Breast epithelium (tissue), 4 donors: ENCODE data around the gene KLF18. TPM values are rescaled to one million over a fixed set of nuclear protein-coding genes. Genes with fewer than 3 reads are reported as not detected.

Source experiments
- DNase-seq, 2 donors: peaks; one replicate each; pipeline ENCODE4 v3.0.0-alpha.2; 2019; ENCODE audit warnings: low spot score in 2 of 2
- H3K27ac ChIP-seq, 2 donors: fragments of 200-600 bp; sonication (generic) in 1 of 2; one replicate each; pipeline ENCODE4 v1.5.1; 2016 to 2019; ENCODE audit warnings: mild to moderate bottlenecking in 1 of 2
- H3K27me3 ChIP-seq, 2 donors: fragments of 200-600 bp; sonication (generic) in 1 of 2; one replicate each; pipeline versions ENCODE4 v1.5.1 to v1.6.0; 2017 to 2019; ENCODE audit warnings: control low read depth in 1 of 2, mild to moderate bottlenecking in 1 of 2
- H3K36me3 ChIP-seq: fragments of 200-600 bp; one replicate; pipeline ENCODE4 v1.5.1; 2019
- H3K4me1 ChIP-seq, 2 donors: fragments of 200-600 bp; sonication (generic); one replicate each; pipeline ENCODE4 v1.5.1; 2016 to 2019; ENCODE audit warnings: control low read depth in 1 of 2
- H3K4me3 ChIP-seq, 3 donors: fragments of 200-600 bp; sonication (generic); 1 replicate in 2 of 3; 2 replicates in 1 of 3; pipeline ENCODE4 v1.5.1; 2016 to 2019; ENCODE audit warnings: mild to moderate bottlenecking in 3 of 3, moderate library complexity in 2 of 3
- H3K9me3 ChIP-seq, 2 donors: fragments of 200-600 bp; sonication (generic) in 1 of 2; one replicate each; pipeline ENCODE4 v1.5.1; 2016 to 2019; ENCODE audit warnings: control low read depth in 1 of 2
- POLR2A ChIP-seq: fragments of 450-650 bp; IDR thresholded peaks from one replicate; pipeline ENCODE4 v1.6.1; 2016; ENCODE audit warnings: antibody characterized with exemption, mild to moderate bottlenecking, moderate library complexity
- POLR2AphosphoS5 ChIP-seq, 3 donors: sonication (generic); formaldehyde crosslinking; IDR thresholded peaks; one replicate each; pipeline ENCODE4 v1.6.1; 2017; ENCODE audit warnings: antibody characterized with exemption in 3 of 3
- intact Hi-C: fragments of 100-400 bp; cut with DNase I; formaldehyde crosslinking; loops from one replicate; pipeline ENCODE4 v1.15.1; 2023; ENCODE audit warnings: low total_unique reads
- total RNA-seq, 3 donors: library from RNA; depleted of rRNA; stranded (reverse); fragments of >200 nt; gene quantifications; one replicate each; pipeline ENCODE4 v1.1.0, GENCODE V29; 2016
- TF ChIP-seq, protein P1 (sequence below), 3 donors: fragments of 450-650 bp; IDR thresholded peaks; one replicate each; pipeline ENCODE4 v1.5.1; 2016 to 2017; ENCODE audit warnings: antibody characterized with exemption in 3 of 3, mild to moderate bottlenecking in 3 of 3, moderate library complexity in 3 of 3

Gene KLF18
- total RNA-seq, 3 donors from 2014 or later = not detected

DNA sequence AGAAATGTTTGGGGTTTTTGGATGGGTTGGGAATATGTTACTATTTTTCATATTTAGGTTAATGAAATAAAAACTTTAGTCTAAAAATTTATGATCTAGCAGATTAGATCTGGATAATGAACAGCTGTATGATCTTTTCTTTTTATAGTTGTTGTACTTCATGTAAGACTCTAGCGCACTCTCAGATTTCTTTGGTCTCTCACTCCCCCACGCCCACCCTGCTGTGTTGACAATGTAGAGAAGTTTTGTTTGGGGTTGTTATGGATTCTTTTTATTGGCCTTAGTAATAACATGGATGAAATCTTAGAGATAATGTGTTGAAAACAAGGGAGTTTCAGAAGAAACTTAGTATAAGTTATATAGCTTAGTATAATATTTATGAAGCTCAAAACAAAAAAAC, 5.5 kb downstream of the KLF18 start:
- H3K36me3 ChIP-seq = no peaks in the 10 kb centered on the region
- intact Hi-C loops = loop anchor here (2.0 kb wide), 1 partner anchor 31 kb away; no protein-coding TSS in a partner anchor
- no peaks in the 10 kb centered on the region for H3K9me3 ChIP-seq

GRCh38 chr1:44134071-44134920, 7.1 kb downstream of the KLF18 start:
- Histone ChIP-seq H3K4me3 (no peak overlapping the region), H3K27ac (no peak overlapping the region), H3K9me3 (no peaks in the 10 kb centered on the region), H3K36me3 (no peaks in the 10 kb centered on the region), H3K27me3 (no peaks in the 10 kb centered on the region), H3K4me1 (no peaks in the 10 kb centered on the region)
- intact Hi-C loops = no loop called here
- TF ChIP-seq, protein P1, sequence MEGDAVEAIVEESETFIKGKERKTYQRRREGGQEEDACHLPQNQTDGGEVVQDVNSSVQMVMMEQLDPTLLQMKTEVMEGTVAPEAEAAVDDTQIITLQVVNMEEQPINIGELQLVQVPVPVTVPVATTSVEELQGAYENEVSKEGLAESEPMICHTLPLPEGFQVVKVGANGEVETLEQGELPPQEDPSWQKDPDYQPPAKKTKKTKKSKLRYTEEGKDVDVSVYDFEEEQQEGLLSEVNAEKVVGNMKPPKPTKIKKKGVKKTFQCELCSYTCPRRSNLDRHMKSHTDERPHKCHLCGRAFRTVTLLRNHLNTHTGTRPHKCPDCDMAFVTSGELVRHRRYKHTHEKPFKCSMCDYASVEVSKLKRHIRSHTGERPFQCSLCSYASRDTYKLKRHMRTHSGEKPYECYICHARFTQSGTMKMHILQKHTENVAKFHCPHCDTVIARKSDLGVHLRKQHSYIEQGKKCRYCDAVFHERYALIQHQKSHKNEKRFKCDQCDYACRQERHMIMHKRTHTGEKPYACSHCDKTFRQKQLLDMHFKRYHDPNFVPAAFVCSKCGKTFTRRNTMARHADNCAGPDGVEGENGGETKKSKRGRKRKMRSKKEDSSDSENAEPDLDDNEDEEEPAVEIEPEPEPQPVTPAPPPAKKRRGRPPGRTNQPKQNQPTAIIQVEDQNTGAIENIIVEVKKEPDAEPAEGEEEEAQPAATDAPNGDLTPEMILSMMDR (IDR thresholded peaks at IDR 0.05) = no peak
- TF ChIP-seq POLR2A (no peak), POLR2AphosphoS5 (IDR thresholded peaks at IDR 0.05) (no peak)
- DNase-seq = no peak

More for the DNA sequence above, 5.5 kb downstream of the KLF18 start:
- no peak overlapping the region for H3K4me3 ChIP-seq
- no peak for DNase-seq
- H3K27me3 ChIP-seq = no peaks in the 10 kb centered on the region
- H3K4me1 ChIP-seq = no peaks in the 10 kb centered on the region
- no peak overlapping the region for H3K27ac ChIP-seq
- no peak for TF ChIP-seq POLR2A
- TF ChIP-seq, protein P1 (IDR thresholded peaks at IDR 0.05) = no peak

GRCh38 chr1:44131411-44131810, 10.0 kb downstream of the KLF18 start:
- Histone ChIP-seq H3K9me3 (no peaks in the 10 kb centered on the region), H3K4me1 (no peaks in the 10 kb centered on the region), H3K4me3 (no peak overlapping the region), H3K36me3 (no peaks in the 10 kb centered on the region), H3K27ac (no peak overlapping the region), H3K27me3 (no peaks in the 10 kb centered on the region)
- intact Hi-C loops = no loop called here
- DNase-seq = no peak
- TF ChIP-seq, protein P1 (IDR thresholded peaks at IDR 0.05) = no peak
- TF ChIP-seq POLR2A = no peak
- no peak for TF ChIP-seq POLR2AphosphoS5 (IDR thresholded peaks at IDR 0.05)

DNA sequence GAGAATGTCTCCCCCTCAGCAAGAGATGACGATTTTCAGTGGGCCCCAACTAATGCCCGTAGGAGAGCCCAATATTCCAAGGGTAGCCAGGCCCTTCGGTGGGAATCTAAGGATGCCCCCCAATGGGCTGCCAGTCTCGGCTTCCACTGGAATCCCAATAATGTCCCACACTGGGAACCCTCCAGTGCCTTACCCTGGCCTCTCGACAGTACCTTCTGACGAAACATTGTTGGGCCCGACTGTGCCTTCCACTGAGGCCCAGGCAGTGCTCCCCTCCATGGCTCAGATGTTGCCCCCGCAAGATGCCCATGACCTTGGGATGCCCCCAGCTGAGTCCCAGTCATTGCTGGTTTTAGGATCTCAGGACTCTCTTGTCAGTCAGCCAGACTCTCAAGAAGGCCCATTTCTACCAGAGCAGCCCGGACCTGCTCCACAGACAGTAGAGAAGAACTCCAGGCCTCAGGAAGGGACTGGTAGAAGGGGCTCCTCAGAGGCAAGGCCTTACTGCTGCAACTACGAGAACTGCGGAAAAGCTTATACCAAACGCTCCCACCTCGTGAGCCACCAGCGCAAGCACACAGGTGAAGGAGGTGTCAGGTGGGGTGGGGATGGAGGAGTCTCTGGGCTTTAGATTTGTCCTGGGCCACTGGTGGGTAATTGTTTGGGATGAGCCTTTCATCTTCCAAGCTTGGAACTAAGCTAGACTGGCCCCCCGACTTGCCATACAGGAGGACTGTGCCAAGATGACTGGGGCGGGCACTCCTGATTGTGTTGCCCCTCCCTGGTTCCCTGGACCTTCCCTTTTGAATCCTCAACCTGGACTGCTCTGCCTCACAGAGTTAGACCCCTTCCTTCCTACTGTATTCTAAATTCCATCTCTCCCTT, 11.6 kb downstream of the KLF18 start:
- Histone ChIP-seq H3K27ac (no peak overlapping the region), H3K27me3 (no peaks in the 10 kb centered on the region), H3K36me3 (no peaks in the 10 kb centered on the region), H3K4me3 (no peak overlapping the region), H3K9me3 (no peaks in the 10 kb centered on the region), H3K4me1 (no peaks in the 10 kb centered on the region)
- TF ChIP-seq, protein P1 (IDR thresholded peaks at IDR 0.05) = no peak
- TF ChIP-seq POLR2AphosphoS5 (IDR thresholded peaks at IDR 0.05) (no peak), POLR2A (no peak)
- intact Hi-C loops = no loop called here
- DNase-seq = no peak
